Daoy (cell line): ENCODE results near the gene PIK3C2A. TPM values are rescaled to one million over a fixed set of nuclear protein-coding genes. Genes with fewer than 3 reads are reported as not detected.
A peak's percentile ranks its signal among the peaks of the same experiment; 100 is the strongest.

ENCODE experiments used
- DNase-seq: peaks from one replicate; pipeline ENCODE4 v3.0.0-alpha.2; 2015; ENCODE audit warnings: low read depth
- total RNA-seq: library from RNA; depleted of rRNA; stranded (reverse); fragments of >200 nt; shearing (Covaris generic); gene quantifications from 2 replicates; pipeline ENCODE4 v1.2.3, GENCODE V29; 2014

PIK3C2A gene
- total RNA-seq, 1 experiment from 2014 or later: 23.5 TPM

GRCh38 chr11:17217401-17217800 lies 9.6 kb upstream of the PIK3C2A start:
- no peak for DNase-seq

- no peak for DNase-seq
These were observed 6.6 kb upstream of the PIK3C2A start for GRCh38 chr11:17214338-17214737.

GRCh38 chr11:17211286-17211685 lies 3.5 kb upstream of the PIK3C2A start:
- DNase-seq: no peak

GRCh38 chr11:17209939-17210245 lies 2.1 kb upstream of the PIK3C2A start:
- no peak for DNase-seq

- peak; percentile 75 for DNase-seq
These were observed 642 bp upstream of the PIK3C2A start for GRCh38 chr11:17208257-17208999.

GRCh38 chr11:17206463-17206862 lies 1.3 kb downstream of the PIK3C2A start:
- no peak for DNase-seq

GRCh38 chr11:17197431-17197898 lies 10.3 kb downstream of the PIK3C2A start:
- DNase-seq: peak; percentile 23

GRCh38 chr11:17188675-17189074 lies 19.1 kb downstream of the PIK3C2A start:
- no peak for DNase-seq

- DNase-seq: no peak
These were observed 20.7 kb downstream of the PIK3C2A start for GRCh38 chr11:17186932-17187692.

- DNase-seq: no peak
These were observed 21.8 kb downstream of the PIK3C2A start for GRCh38 chr11:17185938-17186337.

- no peak for DNase-seq
These were observed 22.8 kb downstream of the PIK3C2A start for GRCh38 chr11:17184882-17185587.

- no peak for DNase-seq
These were observed 23.9 kb downstream of the PIK3C2A start for GRCh38 chr11:17183836-17184235.

GRCh38 chr11:17179970-17180369 lies 27.8 kb downstream of the PIK3C2A start:
- DNase-seq: no peak

- DNase-seq: no peak
These were observed 34.5 kb downstream of the PIK3C2A start for GRCh38 chr11:17173332-17173731.

GRCh38 chr11:17171916-17172315 lies 35.9 kb downstream of the PIK3C2A start:
- DNase-seq: no peak

GRCh38 chr11:17171343-17171742 lies 36.4 kb downstream of the PIK3C2A start:
- no peak for DNase-seq

GRCh38 chr11:17169876-17170275 lies 37.9 kb downstream of the PIK3C2A start:
- DNase-seq: no peak

- no peak for DNase-seq
These were observed 42.4 kb downstream of the PIK3C2A start for GRCh38 chr11:17165247-17165890.

GRCh38 chr11:17164361-17165246 lies 43.2 kb downstream of the PIK3C2A start:
- DNase-seq: no peak

GRCh38 chr11:17163736-17164135 lies 44.0 kb downstream of the PIK3C2A start:
- DNase-seq: no peak

- DNase-seq: no peak
These were observed 44.5 kb downstream of the PIK3C2A start for GRCh38 chr11:17163291-17163690.
